HUES6 (cell line): ENCODE measurements around the gene SCART1.
"Not testable (repeated sequence)": the region's sequence is repeated elsewhere in the genome, so short reads cannot be mapped to it uniquely, and the experiment has no call there.

Experiments
- H3K27ac ChIP-seq: 2 replicates; pipeline ENCODE4 v1.7.0; 2013; ENCODE audit warnings: low read depth, mild to moderate bottlenecking, low read length, inconsistent platforms
- H3K27me3 ChIP-seq: 2 replicates; pipeline ENCODE4 v1.6.1; 2013; ENCODE audit warnings: low read length; ENCODE audit not compliant: control insufficient read depth, insufficient read depth
- H3K36me3 ChIP-seq: 2 replicates; pipeline ENCODE4 v1.6.1; 2013; ENCODE audit warnings: low read length; ENCODE audit not compliant: control insufficient read depth, insufficient read depth
- H3K4me1 ChIP-seq: 2 replicates; pipeline ENCODE4 v1.6.1; 2013; ENCODE audit warnings: low read length; ENCODE audit not compliant: control insufficient read depth, insufficient read depth
- H3K4me3 ChIP-seq: 2 replicates; pipeline ENCODE4 v1.5.1; 2013; ENCODE audit warnings: low read depth, low read length
- H3K9ac ChIP-seq: one replicate; pipeline ENCODE4 v1.6.1; 2013; ENCODE audit warnings: mild to moderate bottlenecking, low read length
- H3K9me3 ChIP-seq: 2 replicates; pipeline ENCODE4 v1.6.1; 2013; ENCODE audit warnings: low read depth, low read length; ENCODE audit not compliant: control insufficient read depth, insufficient read depth

The SCART1 gene

DNA sequence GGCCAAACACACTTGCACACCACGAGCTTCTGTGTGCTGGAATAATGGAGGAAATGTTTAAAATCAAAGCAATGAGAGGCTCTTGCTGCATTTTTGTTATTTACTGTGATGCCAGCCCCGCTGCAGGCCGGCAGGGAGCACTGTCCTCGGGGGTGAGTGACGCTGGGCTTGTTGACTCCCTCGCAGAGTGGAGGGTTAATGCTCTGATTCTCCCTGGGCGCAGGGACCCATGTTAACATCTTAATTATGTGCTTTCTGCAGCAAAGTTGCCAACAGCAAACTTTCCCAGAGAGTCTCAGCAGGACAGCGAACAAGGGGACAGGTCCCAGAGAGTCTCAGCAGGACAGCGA, 22.9 kb downstream of the SCART1 start:
- no peaks in the 10 kb centered on the region; the same call in 1 of the 2 replicates for H3K27me3 ChIP-seq
- H3K4me3 ChIP-seq, result no peak overlapping the region
- no peaks in the 10 kb centered on the region for H3K4me1 ChIP-seq
- no peak overlapping the region for H3K27ac ChIP-seq
- no peak overlapping the region for H3K9ac ChIP-seq
- H3K9me3 ChIP-seq, result peaks cover 39% of the 10 kb centered on the region; the same call in 1 of the 2 replicates
- no peaks in the 10 kb centered on the region for H3K36me3 ChIP-seq

DNA sequence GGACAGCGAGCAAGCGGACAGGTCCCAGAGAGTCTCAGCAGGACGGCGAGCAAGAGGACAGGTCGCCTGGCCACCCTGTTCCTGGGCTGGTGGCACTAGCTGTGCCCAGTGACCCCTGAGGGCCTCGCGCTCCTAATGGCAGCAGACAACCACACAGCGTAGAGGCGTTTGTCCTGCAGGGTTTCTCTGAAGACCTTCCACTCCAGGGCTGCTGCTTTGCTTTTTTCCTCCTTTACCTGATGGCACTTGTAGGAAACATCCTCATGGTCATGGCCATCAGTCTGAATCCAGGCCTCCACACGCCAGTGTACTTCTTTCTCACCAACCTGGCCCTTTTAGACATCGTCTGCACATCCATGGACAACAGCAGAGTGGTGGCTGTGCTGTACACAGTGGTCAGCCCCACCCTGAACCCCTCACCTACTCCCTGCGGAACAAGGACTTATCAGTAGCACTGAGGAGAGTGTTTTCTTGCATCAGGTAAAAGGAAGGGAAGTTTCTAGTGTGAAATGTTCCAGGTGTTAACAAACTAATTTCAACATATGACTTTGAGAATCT, 27.4 kb downstream of the SCART1 start:
- H3K9me3 ChIP-seq, result peaks cover 34% of the 10 kb centered on the region
- no peak overlapping the region for H3K9ac ChIP-seq
- H3K27ac ChIP-seq, result no peak overlapping the region
- no peaks in the 10 kb centered on the region for H3K4me1 ChIP-seq
- H3K36me3 ChIP-seq, result no peaks in the 10 kb centered on the region
- H3K4me3 ChIP-seq, result no peak overlapping the region
- no peaks in the 10 kb centered on the region; the same call in 1 of the 2 replicates for H3K27me3 ChIP-seq

DNA sequence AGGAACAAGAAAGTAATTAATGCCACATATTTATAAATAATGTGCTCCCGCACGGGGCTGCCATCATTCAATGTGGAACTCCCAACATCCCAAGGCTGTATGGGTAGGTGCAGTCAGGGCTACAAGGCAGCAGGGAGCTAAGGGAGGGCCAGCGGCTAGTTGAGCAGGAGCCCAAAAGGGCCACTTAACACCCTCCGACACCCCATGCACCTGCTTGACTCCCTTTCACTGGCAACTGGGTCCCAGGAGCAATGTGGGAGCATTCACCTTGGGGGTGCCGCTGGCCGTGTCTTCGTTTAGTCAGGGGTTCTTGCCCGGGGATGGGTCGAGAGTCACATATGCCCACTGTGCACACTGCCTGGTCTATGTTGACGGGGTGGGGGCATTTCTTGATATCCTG, 27.9 kb downstream of the SCART1 start:
- H3K9ac ChIP-seq, result no peak overlapping the region
- H3K27me3 ChIP-seq, result no peaks in the 10 kb centered on the region; the same call in 1 of the 2 replicates
- H3K4me1 ChIP-seq, result no peaks in the 10 kb centered on the region
- no peak overlapping the region for H3K27ac ChIP-seq
- no peak overlapping the region for H3K4me3 ChIP-seq
- H3K36me3 ChIP-seq, result no peaks in the 10 kb centered on the region
- H3K9me3 ChIP-seq, result peaks cover 32% of the 10 kb centered on the region

DNA sequence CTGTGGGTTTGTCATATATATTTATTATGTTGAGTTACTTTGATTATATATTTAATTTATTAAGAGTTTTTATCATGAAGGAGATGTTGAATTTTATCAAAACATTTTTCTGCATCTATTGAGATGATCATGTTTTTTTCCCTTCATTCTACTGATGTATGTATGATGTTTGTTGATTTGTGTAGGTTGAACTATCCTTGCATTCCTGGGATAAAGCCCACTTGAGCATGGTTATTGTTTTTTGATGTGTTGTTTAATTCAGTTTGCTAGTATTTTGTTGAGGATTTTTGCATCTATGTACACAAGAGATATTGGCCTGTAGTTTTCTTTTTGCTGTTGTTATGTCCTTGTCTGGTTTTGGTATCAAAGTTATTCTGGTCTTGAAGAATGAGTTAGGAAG, 31.1 kb downstream of the SCART1 start:
- Histone ChIP-seq H3K9ac (no peak overlapping the region), H3K27ac (no peak overlapping the region), H3K4me3 (no peak overlapping the region), H3K9me3 (peaks cover 52% of the 10 kb centered on the region), H3K4me1 (no peaks in the 10 kb centered on the region), H3K27me3 (no peaks in the 10 kb centered on the region; the same call in 1 of the 2 replicates), H3K36me3 (no peaks in the 10 kb centered on the region)

DNA sequence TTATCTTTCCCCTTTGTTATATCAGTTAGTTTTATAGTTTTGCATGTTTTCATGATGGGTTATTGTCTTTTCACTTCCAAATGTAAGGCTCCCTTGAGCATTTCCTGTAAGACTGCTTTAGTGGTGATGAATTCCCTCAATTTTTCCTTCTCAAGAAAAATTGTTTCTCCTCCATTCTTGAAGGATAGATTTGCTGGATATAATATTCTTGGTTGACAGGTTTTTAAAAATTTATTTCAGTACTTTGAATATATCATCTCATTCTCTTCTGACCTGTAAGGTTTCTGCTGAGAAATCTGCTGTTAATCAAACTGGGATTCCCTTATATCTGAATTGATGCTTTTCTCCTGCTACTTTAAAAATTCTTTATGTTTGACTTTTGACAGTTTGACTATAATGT, 33.3 kb downstream of the SCART1 start:
- peaks cover 47% of the 10 kb centered on the region for H3K9me3 ChIP-seq

DNA sequence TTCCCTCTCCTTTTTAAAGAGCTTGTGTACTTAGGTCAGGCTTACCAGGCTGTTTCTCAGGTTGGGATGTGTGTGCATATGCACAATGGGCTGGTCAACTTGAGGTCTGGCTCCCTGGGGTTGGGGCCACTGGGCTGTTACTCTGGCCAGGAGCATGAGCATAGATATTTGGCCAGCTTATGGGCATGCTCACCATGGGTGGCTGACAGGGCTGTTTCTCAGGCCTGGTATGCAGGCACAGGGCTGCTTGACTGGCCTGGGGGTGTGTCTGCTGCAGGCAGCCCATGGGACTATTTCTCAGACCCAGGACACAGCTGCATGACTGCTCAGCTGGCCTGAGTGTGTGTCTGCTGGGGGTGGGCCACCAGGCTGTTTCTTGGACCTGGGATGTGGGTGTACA, 34.6 kb downstream of the SCART1 start:
- no peak overlapping the region for H3K27ac ChIP-seq

More for the DNA sequence above, 33.3 kb downstream of the SCART1 start:
- no peaks in the 10 kb centered on the region; the same call in 1 of the 2 replicates for H3K27me3 ChIP-seq
- H3K9ac ChIP-seq, result no peak overlapping the region
- no peaks in the 10 kb centered on the region for H3K4me1 ChIP-seq
- H3K4me3 ChIP-seq, result no peak overlapping the region
- H3K27ac ChIP-seq, result no peak overlapping the region
- no peaks in the 10 kb centered on the region for H3K36me3 ChIP-seq

DNA sequence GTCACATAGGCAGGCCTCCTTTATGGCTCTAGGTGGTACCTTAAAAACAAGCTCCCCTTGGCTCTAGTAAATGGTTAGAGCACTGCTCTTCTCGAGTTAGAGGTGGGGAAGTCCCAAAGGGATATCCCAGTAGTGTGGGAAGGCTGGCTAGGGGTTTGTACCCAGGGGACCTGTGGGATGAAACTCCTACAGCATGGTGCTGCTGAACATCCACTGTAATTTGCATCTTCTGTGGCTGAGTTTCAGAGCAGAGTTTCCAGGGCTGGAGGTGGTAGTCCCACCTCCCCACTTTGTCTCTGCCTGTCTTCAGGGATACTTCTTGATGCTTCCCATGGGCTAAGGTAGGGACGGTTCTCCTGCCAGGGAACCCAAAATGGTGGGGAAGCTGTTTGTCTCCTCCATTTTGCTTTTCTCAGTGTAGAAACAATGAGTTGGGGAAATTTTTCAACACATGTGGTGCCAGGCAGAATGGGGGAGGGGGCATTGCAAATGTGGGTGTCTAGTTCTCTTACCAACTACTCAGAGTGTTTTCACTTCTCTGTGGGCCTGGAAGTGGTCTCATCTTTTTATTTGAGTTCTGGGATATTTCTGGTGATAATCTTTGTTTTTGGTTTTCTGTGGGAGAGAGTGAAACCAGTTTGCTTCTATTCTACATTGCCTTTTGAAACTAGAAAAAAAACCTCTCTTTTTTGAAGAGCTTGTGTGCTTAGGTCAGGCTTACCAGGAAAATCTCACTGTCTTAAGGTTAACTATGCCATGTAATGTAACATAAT, 36.3 kb downstream of the SCART1 start:
- Histone ChIP-seq H3K9ac (no peak overlapping the region), H3K27ac (no peak overlapping the region), H3K4me1 (no peaks in the 10 kb centered on the region), H3K36me3 (no peaks in the 10 kb centered on the region), H3K4me3 (no peak overlapping the region), H3K27me3 (no peaks in the 10 kb centered on the region), H3K9me3 (peaks cover 51% of the 10 kb centered on the region; the same call in 1 of the 2 replicates)

More for the DNA sequence above, 34.6 kb downstream of the SCART1 start:
- H3K9ac ChIP-seq, result no peak overlapping the region
- H3K4me1 ChIP-seq, result no peaks in the 10 kb centered on the region
- H3K27me3 ChIP-seq, result no peaks in the 10 kb centered on the region
- H3K4me3 ChIP-seq, result no peak overlapping the region
- no peaks in the 10 kb centered on the region for H3K36me3 ChIP-seq
- peaks cover 48% of the 10 kb centered on the region for H3K9me3 ChIP-seq

DNA sequence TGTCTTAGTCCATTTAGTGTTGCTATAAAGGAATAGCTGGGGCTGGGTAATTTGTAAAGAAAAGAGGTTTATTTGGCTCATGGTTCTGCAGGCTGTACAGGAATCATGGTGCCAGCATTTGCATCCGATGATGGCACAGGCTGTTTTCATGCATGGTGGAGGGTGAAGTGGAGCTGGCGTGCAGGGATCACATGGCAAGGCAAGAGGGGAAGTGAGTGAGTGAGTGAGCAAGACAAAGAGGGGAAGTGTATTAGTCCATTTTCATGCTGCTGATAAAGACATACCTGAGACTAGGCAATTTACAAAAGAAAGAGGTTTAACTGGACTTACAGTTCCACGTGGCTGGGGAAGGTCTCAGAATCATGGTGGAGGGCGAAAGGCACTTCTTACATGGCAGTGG, 39.8 kb downstream of the SCART1 start:
- not testable (repeated sequence) for H3K27me3 ChIP-seq, H3K4me1 ChIP-seq, H3K27ac ChIP-seq, H3K4me3 ChIP-seq, H3K36me3 ChIP-seq, H3K9ac ChIP-seq
- peaks cover 61% of the 10 kb centered on the region for H3K9me3 ChIP-seq

DNA sequence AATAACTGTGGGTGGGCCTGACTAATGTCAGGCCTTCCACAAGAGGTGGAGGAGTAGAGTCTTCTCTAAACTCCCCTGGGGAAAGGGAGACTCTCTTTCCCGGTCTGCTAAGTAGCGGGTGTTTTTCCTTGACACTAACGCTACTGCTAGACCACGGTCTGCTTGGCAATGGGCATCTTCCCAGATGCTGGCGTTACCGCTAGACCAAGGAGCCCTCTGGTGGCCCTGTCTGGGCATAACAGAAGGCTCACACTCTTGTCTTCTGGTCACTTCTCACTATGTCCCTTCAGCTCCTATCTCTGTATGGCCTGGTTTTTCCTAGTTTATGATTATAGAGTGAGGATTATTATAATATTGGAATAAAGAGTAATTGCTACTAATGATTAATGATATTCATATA, 43.6 kb downstream of the SCART1 start:
- H3K27ac ChIP-seq, H3K36me3 ChIP-seq, H3K4me3 ChIP-seq, H3K4me1 ChIP-seq, H3K27me3 ChIP-seq, H3K9ac ChIP-seq: not testable (repeated sequence)
- H3K9me3 ChIP-seq, result peaks cover 58% of the 10 kb centered on the region

DNA sequence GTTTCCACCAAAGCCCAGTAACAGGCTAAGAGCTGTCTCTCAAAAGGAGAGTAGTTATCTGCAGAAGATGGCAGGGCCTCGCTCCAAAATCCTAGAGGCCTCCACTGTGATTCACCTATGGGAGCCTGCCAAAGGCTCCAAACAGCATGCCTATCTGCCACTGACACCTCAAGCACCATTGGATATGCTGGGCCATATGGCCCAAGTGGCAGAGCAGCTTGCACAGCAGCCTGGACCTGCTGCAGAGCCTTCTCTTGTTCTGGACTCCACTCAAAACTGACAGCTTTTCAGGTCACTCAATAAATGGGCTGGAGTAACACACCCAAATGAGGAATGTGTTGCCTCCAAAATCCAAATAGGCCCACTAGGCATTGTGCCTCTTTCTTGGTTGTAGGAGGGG, 45.4 kb downstream of the SCART1 start:
- H3K27me3 ChIP-seq, H3K4me1 ChIP-seq, H3K27ac ChIP-seq, H3K4me3 ChIP-seq, H3K9ac ChIP-seq, H3K36me3 ChIP-seq: not testable (repeated sequence)
- peaks cover 47% of the 10 kb centered on the region for H3K9me3 ChIP-seq

DNA sequence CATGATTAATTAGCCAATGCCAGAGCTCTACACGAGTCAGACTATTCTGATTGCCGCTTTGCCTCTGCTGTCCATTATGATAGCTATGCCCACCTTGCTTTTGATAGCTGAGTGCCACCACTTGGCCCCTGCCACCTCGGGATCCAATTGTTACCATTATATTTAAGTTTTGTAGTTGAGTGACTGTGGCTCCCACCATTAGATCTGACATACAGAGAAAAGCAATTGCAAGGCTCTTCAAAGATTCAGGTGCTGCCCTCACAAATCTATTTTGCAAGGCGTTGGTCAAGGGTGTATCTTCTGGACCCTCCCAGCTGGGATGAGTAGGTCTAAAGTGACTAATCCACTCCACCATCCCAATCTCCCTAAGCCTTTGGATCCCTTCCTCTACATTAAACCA, 47.2 kb downstream of the SCART1 start:
- not testable (repeated sequence) for H3K27ac ChIP-seq, H3K4me3 ChIP-seq, H3K27me3 ChIP-seq, H3K4me1 ChIP-seq, H3K36me3 ChIP-seq, H3K9ac ChIP-seq
- peaks cover 38% of the 10 kb centered on the region for H3K9me3 ChIP-seq
